ENCODE measurements around the gene S100A14. TPM values are rescaled to one million over a fixed set of nuclear protein-coding genes. Genes with fewer than 3 reads are reported as not detected.

The S100A14 gene
- total RNA-seq, 1 experiment from 2014 or later = 252 TPM

- ChIA-PET CTCF (interaction anchor here (5.7 kb wide), 1 partner anchor 14 kb away, joined by 76 read pairs; the partner anchor contains the start of genes S100A14 and S100A16), RAD21 (ENCODE audit: low non-redundant PET in 1 of 2, low total read pairs in 2 of 2, uncharacterized antibody in 2 of 2, unreplicated experiment in 2 of 2) (no interaction called here), POLR2A (interaction anchor here (10.5 kb wide), 1 partner anchor 14 kb away, joined by 172 read pairs; the partner anchor contains the start of genes S100A14 and S100A16)
- no peaks in the 10 kb centered on the region for H4K20me1 ChIP-seq (ENCODE audit: insufficient read depth)
- H3K27ac ChIP-seq (ENCODE audit: low read depth, low read length) = no peak overlapping the region
- H3K4me1 ChIP-seq (ENCODE audit: control insufficient read depth in 1 of 2, insufficient read depth in 2 of 2, low read length in 2 of 2) = peaks cover 23 to 42% of the 10 kb centered on the region in 2 experiments
- BruUV-seq (replicated peaks) = no TSS peak
- H3K9ac ChIP-seq (ENCODE audit: low read length) = no peak overlapping the region
- no peak overlapping the region for H2AFZ ChIP-seq (ENCODE audit: low read depth, low read length, poor library complexity, severe bottlenecking)
- H3K27me3 ChIP-seq (ENCODE audit: insufficient read depth, low read length) = no peaks in the 10 kb centered on the region
- no peak for TF ChIP-seq CEBPB (IDR thresholded peaks at IDR 0.05; ENCODE audit: low read depth)
- TF ChIP-seq RAD21 (IDR thresholded peaks at IDR 0.05; ENCODE audit: low read depth) = no peak
- no peak for TF ChIP-seq YY1 (IDR thresholded peaks at IDR 0.05; ENCODE audit: extremely low read depth, insufficient replicate concordance, low read depth, low read length)
- no peak for TF ChIP-seq JUND (IDR thresholded peaks at IDR 0.05)
- TF ChIP-seq, protein P1, sequence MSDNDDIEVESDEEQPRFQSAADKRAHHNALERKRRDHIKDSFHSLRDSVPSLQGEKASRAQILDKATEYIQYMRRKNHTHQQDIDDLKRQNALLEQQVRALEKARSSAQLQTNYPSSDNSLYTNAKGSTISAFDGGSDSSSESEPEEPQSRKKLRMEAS (IDR thresholded peaks at IDR 0.05) = no peak
- no peak for TF ChIP-seq POLR2AphosphoS5 (IDR thresholded peaks at IDR 0.05; ENCODE audit: low read depth, low read length)
- TF ChIP-seq FOSL1 (IDR thresholded peaks at IDR 0.05; ENCODE audit: low read depth) = no peak
- no peak for TF ChIP-seq ZBTB33 (IDR thresholded peaks at IDR 0.05; ENCODE audit: extremely low read depth, insufficient replicate concordance, low read length)
- no peak for TF ChIP-seq ZFX (IDR thresholded peaks at IDR 0.05)
- TF ChIP-seq POLR2A (IDR thresholded peaks at IDR 0.05; ENCODE audit: borderline replicate concordance, extremely low read depth, insufficient read depth, insufficient read length) = no peak
- TF ChIP-seq SRF (IDR thresholded peaks at IDR 0.05; ENCODE audit: low read depth) = no peak
- TF ChIP-seq ZNF274 (IDR thresholded peaks at IDR 0.05; ENCODE audit: low read depth, low read length) = no peak
- TF ChIP-seq EZH2 (IDR thresholded peaks at IDR 0.05) = no peak
- no peak overlapping the region for H3K4me3 ChIP-seq (replicated peaks in 1 of 2; ENCODE audit: low read depth in 1 of 2, low read length in 2 of 2)
- ATAC-seq = no peak
- H3K36me3 ChIP-seq (ENCODE audit: control insufficient read depth in 1 of 2, insufficient read depth in 2 of 2, low read length in 2 of 2) = no peaks in the 10 kb centered on the region
- no peak for DNase-seq (ENCODE audit: low read depth, low spot score)
- H3K9me3 ChIP-seq (ENCODE audit: control insufficient read depth in 1 of 2, insufficient read depth in 1 of 2, low read depth in 1 of 2, low read length in 2 of 2) = no peaks in the 10 kb centered on the region
- H3K79me2 ChIP-seq (ENCODE audit: insufficient read depth, low read length) = peaks cover 26% of the 10 kb centered on the region
- H3K9me2 ChIP-seq (ENCODE audit: insufficient read depth) = no peaks in the 10 kb centered on the region
- H3K4me2 ChIP-seq (ENCODE audit: low read length) = no peak overlapping the region
- intact Hi-C loops (cut with micrococcal nuclease) = loop anchor here (5.0 kb wide), 1 partner anchor 278 kb away; no protein-coding TSS in a partner anchor
Observed at GRCh38 chr1:153629971-153630370, 13.8 kb upstream of the S100A14 start.

Data from HCT116 (cell line).